ENCODE data around the gene FBXO38.

FBXO38 gene

GRCh38 chr5:148418511-148418910, 34.8 kb downstream of the FBXO38 start:
- no peak for DNase-seq (ENCODE audit: low read depth)
- H3K4me3 ChIP-seq (ENCODE audit: low read depth, low read length), result no peak overlapping the region
- TF ChIP-seq POLR2A (IDR thresholded peaks at IDR 0.05; ENCODE audit: extremely low read depth, insufficient read length) (no peak), CTCF (IDR thresholded peaks at IDR 0.05; ENCODE audit: low read depth, low read length) (no peak), MYC (IDR thresholded peaks at IDR 0.05; ENCODE audit: low read depth, low read length) (no peak), MAX (IDR thresholded peaks at IDR 0.05; ENCODE audit: low read depth, low read length) (no peak)

- TF ChIP-seq MYC (IDR thresholded peaks at IDR 0.05; ENCODE audit: low read depth, low read length), result no peak
- TF ChIP-seq CTCF (IDR thresholded peaks at IDR 0.05; ENCODE audit: low read depth, low read length), result no peak
- TF ChIP-seq MAX (IDR thresholded peaks at IDR 0.05; ENCODE audit: low read depth, low read length), result no peak
- TF ChIP-seq POLR2A (IDR thresholded peaks at IDR 0.05; ENCODE audit: extremely low read depth, insufficient read length), result no peak
- no peak overlapping the region for H3K4me3 ChIP-seq (ENCODE audit: low read depth, low read length)
- no peak for DNase-seq (ENCODE audit: low read depth)
Observed at GRCh38 chr5:148421661-148422060, 37.9 kb downstream of the FBXO38 start.

- no peak overlapping the region for H3K4me3 ChIP-seq (ENCODE audit: low read depth, low read length)
- no peak for DNase-seq (ENCODE audit: low read depth)
Observed at GRCh38 chr5:148425808-148426207, 42.0 kb downstream of the FBXO38 start.

GRCh38 chr5:148426514-148426913, 42.8 kb downstream of the FBXO38 start:
- no peak overlapping the region for H3K4me3 ChIP-seq (ENCODE audit: low read depth, low read length)
- TF ChIP-seq MAX (IDR thresholded peaks at IDR 0.05; ENCODE audit: low read depth, low read length), result no peak
- no peak for TF ChIP-seq POLR2A (IDR thresholded peaks at IDR 0.05; ENCODE audit: extremely low read depth, insufficient read length)
- no peak for TF ChIP-seq CTCF (IDR thresholded peaks at IDR 0.05; ENCODE audit: low read depth, low read length)
- TF ChIP-seq MYC (IDR thresholded peaks at IDR 0.05; ENCODE audit: low read depth, low read length), result no peak
- DNase-seq (ENCODE audit: low read depth), result no peak

More at GRCh38 chr5:148425808-148426207, 42.0 kb downstream of the FBXO38 start:
- TF ChIP-seq MYC (IDR thresholded peaks at IDR 0.05; ENCODE audit: low read depth, low read length) (no peak), MAX (IDR thresholded peaks at IDR 0.05; ENCODE audit: low read depth, low read length) (no peak), CTCF (IDR thresholded peaks at IDR 0.05; ENCODE audit: low read depth, low read length) (no peak)

GRCh38 chr5:148427370-148428042, 43.7 kb downstream of the FBXO38 start:
- no peak overlapping the region for H3K4me3 ChIP-seq (ENCODE audit: low read depth, low read length)
- TF ChIP-seq MYC (IDR thresholded peaks at IDR 0.05; ENCODE audit: low read depth, low read length) (no peak), POLR2A (IDR thresholded peaks at IDR 0.05; ENCODE audit: extremely low read depth, insufficient read length) (no peak), MAX (IDR thresholded peaks at IDR 0.05; ENCODE audit: low read depth, low read length) (no peak), CTCF (IDR thresholded peaks at IDR 0.05; ENCODE audit: low read depth, low read length) (no peak)
- DNase-seq (ENCODE audit: low read depth), result no peak
